GM18511 (cell line): Measurements from ENCODE around the gene KCNQ1.

Experiments used
- ATAC-seq: cut with Tn5 transposase; IDR thresholded peaks from one replicate; pipeline ENCODE4 v1.9.1; 2021; ENCODE audit warnings: mild to moderate bottlenecking, moderate library complexity; ENCODE audit not compliant: unreplicated experiment

The KCNQ1 gene

GRCh38 chr11:2883640-2883978, 438.8 kb downstream of the KCNQ1 start:
- ATAC-seq = no peak

- no peak for ATAC-seq
These were observed 439.4 kb downstream of the KCNQ1 start for GRCh38 chr11:2883979-2884815.

- ATAC-seq = peak; percentile 8
These were observed 440.3 kb downstream of the KCNQ1 start for GRCh38 chr11:2885017-2885677.

GRCh38 chr11:2885678-2886081, 440.9 kb downstream of the KCNQ1 start, which contains the start of gene CDKN1C:
CDKN1C (minus strand) TSS chr11:2885775; CDS start chr11:2885456, 319 bp downstream.
- peak; percentile 77 for ATAC-seq

- peak; percentile 2 for ATAC-seq
These were observed 441.5 kb downstream of the KCNQ1 start for GRCh38 chr11:2886191-2886894.

- ATAC-seq = no peak
These were observed 442.1 kb downstream of the KCNQ1 start for GRCh38 chr11:2886936-2887335.

- no peak for ATAC-seq
These were observed 442.8 kb downstream of the KCNQ1 start for GRCh38 chr11:2887515-2888195.

GRCh38 chr11:2888266-2888968, 443.6 kb downstream of the KCNQ1 start:
- peak; percentile 33 for ATAC-seq

GRCh38 chr11:2889362-2890273, 444.8 kb downstream of the KCNQ1 start:
- no peak for ATAC-seq

- ATAC-seq = no peak
These were observed 445.9 kb downstream of the KCNQ1 start for GRCh38 chr11:2890466-2891294.

- ATAC-seq = no peak
These were observed 446.8 kb downstream of the KCNQ1 start for GRCh38 chr11:2891326-2892214.

- ATAC-seq = peak; percentile 56
These were observed 447.6 kb downstream of the KCNQ1 start for GRCh38 chr11:2892215-2892966.

GRCh38 chr11:2892967-2893528, 448.2 kb downstream of the KCNQ1 start:
- peak; percentile 16 for ATAC-seq

- no peak for ATAC-seq
These were observed 449.1 kb downstream of the KCNQ1 start for GRCh38 chr11:2893935-2894334.

- ATAC-seq = no peak
These were observed 451.2 kb downstream of the KCNQ1 start for GRCh38 chr11:2896047-2896446.

GRCh38 chr11:2897048-2897447, 452.2 kb downstream of the KCNQ1 start:
- ATAC-seq = no peak
